AG04450 (cell line): ENCODE measurements around the gene SLC35G1. TPM values are rescaled to one million over a fixed set of nuclear protein-coding genes. Genes with fewer than 3 reads are reported as not detected.

Source experiments
- CTCF ChIA-PET: fragments of 300-600, 350-600 bp; formaldehyde crosslinking; extraction: SDS; loops from one replicate; lab custom pipeline; 2022; ENCODE audit warnings: antibody characterized with exemption, inconsistent platforms; lab: Charles Lee
- POLR2A ChIA-PET: fragments of 350-600 bp; formaldehyde crosslinking; extraction: SDS; loops from one replicate; lab custom pipeline; 2021; ENCODE audit warnings: antibody characterized with exemption, inconsistent platforms; lab: Yijun Ruan, JAX
- DNase-seq: peaks from one replicate; pipeline ENCODE4 v3.0.0-alpha.2; 2011; ENCODE audit warnings: low read depth, low spot score
- H3K27ac ChIP-seq: one replicate; pipeline ENCODE4 v1.5.1; 2012; ENCODE audit warnings: low read depth, low read length, control low read depth
- H3K27me3 ChIP-seq: one replicate; pipeline ENCODE4 v1.6.0; 2012; ENCODE audit warnings: low read length; ENCODE audit not compliant: control insufficient read depth, insufficient read depth
- H3K4me3 ChIP-seq: 2 replicates; pipeline ENCODE4 v1.5.1; 2011; ENCODE audit warnings: mild to moderate bottlenecking, low read depth, low read length, control low read depth
- H3K9me3 ChIP-seq: 2 replicates; pipeline ENCODE4 v1.5.1; 2012; ENCODE audit warnings: low read length; ENCODE audit not compliant: control insufficient read depth, insufficient read depth
- polyA plus RNA-seq: library from polyadenylated mRNA; depleted of rRNA; stranded (reverse); fragments of >200 nt; gene quantifications from 2 replicates; pipeline ENCODE4 v1.2.3, GENCODE V29; 2011
- TF ChIP-seq, protein P1 (sequence below): IDR thresholded peaks from 2 replicates; pipeline ENCODE4 v1.5.1; 2011; ENCODE audit warnings: low read depth, low read length, control low read depth, inconsistent platforms

Gene SLC35G1
- polyA plus RNA-seq, 1 experiment = 7.0 TPM

DNA sequence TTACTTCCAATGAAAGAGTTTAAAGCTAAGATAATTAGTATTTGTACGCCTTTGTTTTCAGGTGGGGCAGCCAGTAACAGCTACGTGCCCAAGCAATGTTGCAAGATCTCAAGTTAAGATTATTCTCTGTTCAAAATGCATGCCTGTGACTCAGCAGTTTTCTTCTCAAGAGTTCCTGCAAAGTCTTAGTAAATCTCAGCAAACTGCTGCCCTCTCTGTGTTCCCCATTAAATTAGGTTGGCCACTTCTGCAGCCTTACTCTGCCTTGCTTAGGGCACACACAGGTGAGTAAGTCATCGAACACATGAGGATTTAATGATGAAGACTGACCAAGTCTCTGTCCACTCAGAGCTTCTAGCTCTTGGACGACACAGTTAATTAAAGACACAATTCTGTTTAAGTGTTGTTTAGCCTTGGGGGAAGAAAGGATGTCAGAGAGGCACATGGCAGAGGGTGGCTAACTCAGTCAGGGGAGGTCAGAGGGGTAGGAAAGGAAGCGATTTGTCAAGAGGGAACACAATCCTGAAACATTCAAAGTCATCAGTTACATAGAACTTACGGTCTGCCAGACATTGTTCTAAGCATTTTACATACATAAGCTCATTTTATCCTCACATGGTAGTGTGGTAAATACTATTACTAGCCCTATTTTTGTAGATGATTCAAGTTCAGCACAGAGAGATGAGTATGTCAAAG lies 20.2 kb upstream of the SLC35G1 start:
- Histone ChIP-seq H3K4me3 (no peak overlapping the region), H3K27me3 (peaks cover 5% of the 10 kb centered on the region), H3K27ac (no peak overlapping the region), H3K9me3 (no peaks in the 10 kb centered on the region)
- CTCF ChIA-PET = interaction anchor here (1.0 to 1.5 kb wide), 5 partner anchors 15 to 571 kb away, joined by 3 to 7 read pairs (median 3); no protein-coding TSS in a partner anchor
- DNase-seq = no peak
- TF ChIP-seq, protein P1, sequence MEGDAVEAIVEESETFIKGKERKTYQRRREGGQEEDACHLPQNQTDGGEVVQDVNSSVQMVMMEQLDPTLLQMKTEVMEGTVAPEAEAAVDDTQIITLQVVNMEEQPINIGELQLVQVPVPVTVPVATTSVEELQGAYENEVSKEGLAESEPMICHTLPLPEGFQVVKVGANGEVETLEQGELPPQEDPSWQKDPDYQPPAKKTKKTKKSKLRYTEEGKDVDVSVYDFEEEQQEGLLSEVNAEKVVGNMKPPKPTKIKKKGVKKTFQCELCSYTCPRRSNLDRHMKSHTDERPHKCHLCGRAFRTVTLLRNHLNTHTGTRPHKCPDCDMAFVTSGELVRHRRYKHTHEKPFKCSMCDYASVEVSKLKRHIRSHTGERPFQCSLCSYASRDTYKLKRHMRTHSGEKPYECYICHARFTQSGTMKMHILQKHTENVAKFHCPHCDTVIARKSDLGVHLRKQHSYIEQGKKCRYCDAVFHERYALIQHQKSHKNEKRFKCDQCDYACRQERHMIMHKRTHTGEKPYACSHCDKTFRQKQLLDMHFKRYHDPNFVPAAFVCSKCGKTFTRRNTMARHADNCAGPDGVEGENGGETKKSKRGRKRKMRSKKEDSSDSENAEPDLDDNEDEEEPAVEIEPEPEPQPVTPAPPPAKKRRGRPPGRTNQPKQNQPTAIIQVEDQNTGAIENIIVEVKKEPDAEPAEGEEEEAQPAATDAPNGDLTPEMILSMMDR = no peak
- POLR2A ChIA-PET = interaction anchor here (0.5 to 1.4 kb wide), 2 partner anchors 20 to 528 kb away, joined by 3 to 4 read pairs; partner anchors contain the start of genes SLC35G1 and TBC1D12

DNA sequence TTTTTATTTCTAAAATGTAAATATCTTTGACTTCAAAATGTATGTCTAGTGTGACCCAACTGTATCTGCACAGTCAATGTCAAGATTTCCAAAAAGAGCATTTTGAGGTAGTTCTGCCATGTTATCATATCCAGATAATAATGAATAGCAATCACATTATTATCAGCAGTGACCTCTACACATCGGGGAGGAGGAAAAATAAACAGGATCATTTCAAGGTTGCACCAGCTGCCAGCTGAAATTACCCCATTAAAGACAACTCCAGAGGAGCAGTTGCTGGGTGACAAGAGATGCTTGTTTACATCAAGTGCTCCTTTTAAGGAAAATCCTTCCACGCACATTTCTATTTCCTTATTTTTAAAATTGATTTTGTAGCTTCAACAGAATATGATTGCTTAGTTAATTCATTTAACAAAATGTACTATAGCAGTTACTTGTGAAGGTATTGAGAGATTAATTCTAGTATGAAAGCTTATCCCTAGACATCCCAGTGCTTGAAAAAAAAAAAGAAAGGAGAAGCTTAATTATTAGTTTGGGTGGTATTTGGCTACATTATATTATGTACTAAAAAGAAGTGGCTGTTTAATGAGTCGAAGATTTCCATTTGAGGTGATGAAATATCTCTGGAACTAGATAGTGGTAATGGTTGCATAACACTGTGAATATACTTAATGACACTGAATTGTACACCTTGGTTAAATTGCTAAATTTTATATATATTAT lies 19.3 kb upstream of the SLC35G1 start:
- ChIA-PET CTCF (interaction anchor here (1.0 to 1.5 kb wide), 4 partner anchors 16 to 570 kb away, joined by 3 to 7 read pairs (median 4); no protein-coding TSS in a partner anchor), POLR2A (interaction anchor here (1.4 kb wide), 1 partner anchor 19 kb away, joined by 3 read pairs; the partner anchor contains the start of gene SLC35G1)
- no peak overlapping the region for H3K27ac ChIP-seq
- no peaks in the 10 kb centered on the region for H3K9me3 ChIP-seq
- no peaks in the 10 kb centered on the region for H3K27me3 ChIP-seq
- H3K4me3 ChIP-seq = no peak overlapping the region
- TF ChIP-seq, protein P1 = no peak
- no peak for DNase-seq

DNA sequence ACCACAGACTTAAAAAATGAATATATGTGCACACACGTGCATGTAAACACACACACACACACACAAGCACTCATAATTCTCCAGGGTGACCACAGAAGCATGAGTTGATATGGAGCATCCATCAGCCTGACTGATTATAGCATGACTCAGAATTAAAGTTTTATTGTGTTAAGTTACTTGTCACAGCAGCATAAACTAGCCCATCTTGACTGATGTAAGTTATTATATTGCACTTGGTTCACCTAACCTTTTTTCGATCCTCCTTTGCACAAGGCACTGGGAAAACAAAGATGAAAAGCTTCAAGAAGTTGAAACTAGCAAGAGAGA lies 18.8 kb upstream of the SLC35G1 start:
- no peak overlapping the region for H3K27ac ChIP-seq
- TF ChIP-seq, protein P1 = no peak
- POLR2A ChIA-PET = no interaction called here
- H3K27me3 ChIP-seq = no peaks in the 10 kb centered on the region
- H3K9me3 ChIP-seq = no peaks in the 10 kb centered on the region
- DNase-seq = no peak
- no peak overlapping the region for H3K4me3 ChIP-seq
- CTCF ChIA-PET = interaction anchor here (1.2 to 1.4 kb wide), 2 partner anchors 17 to 41 kb away, joined by 3 to 7 read pairs; no protein-coding TSS in a partner anchor

DNA sequence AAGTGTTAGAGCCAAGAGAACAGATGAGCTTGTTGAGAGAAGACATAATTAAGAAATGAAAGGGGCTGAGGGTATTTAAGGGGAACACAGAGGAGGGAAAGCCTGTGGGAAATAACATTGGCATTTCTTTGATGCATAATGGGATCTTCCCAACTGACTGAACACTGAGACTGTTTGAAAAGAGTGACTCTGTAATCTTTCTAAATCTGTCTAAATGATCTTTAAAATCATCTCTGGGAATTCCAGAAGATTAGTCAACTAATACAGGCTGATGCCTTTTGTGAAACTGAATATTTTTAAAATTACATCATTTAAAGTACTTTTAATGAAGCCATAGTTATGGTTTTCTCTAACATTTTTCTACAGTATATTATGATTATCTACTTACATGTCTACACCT lies 17.4 kb upstream of the SLC35G1 start:
- DNase-seq = no peak
- H3K27ac ChIP-seq = no peak overlapping the region
- no peaks in the 10 kb centered on the region for H3K9me3 ChIP-seq
- POLR2A ChIA-PET = no interaction called here
- H3K4me3 ChIP-seq = no peak overlapping the region
- TF ChIP-seq, protein P1 = no peak
- no peaks in the 10 kb centered on the region for H3K27me3 ChIP-seq
- CTCF ChIA-PET = no interaction called here

DNA sequence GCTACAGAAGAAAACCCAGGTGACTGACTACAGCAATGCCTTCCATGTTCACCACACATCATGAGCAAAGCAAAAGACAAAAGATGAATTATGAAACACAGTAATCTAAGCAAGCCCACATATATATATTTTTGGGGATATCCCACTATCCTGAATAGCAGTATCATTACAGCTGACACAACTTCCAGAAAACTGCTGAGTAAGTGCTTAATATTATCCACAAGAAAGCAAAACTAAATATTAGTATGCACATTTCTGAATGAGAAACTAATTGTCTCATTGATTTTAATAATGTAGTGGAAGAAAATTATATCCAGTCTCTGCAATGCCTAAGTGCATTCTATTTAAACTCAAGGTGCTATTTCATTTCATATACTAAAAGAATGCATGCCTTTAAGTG lies 14.5 kb upstream of the SLC35G1 start:
- TF ChIP-seq, protein P1 = no peak
- POLR2A ChIA-PET = no interaction called here
- no peak for DNase-seq
- Histone ChIP-seq H3K27me3 (peaks cover 3% of the 10 kb centered on the region), H3K27ac (no peak overlapping the region), H3K9me3 (no peaks in the 10 kb centered on the region), H3K4me3 (no peak overlapping the region)
- CTCF ChIA-PET = no interaction called here
